ENCODE results near the gene SELENOH. TPM values are rescaled to one million over a fixed set of nuclear protein-coding genes. Genes with fewer than 3 reads are reported as not detected.

Gene SELENOH
- total and polyA plus RNA-seq, 4 donors = 65.0 to 158 (median 101) TPM

GRCh38 chr11:57781529-57781943 is 40.2 kb downstream of the SELENOH start:
- DNase-seq = no peak
- intact Hi-C loops (cut with DNase I) = no loop called here
- Histone ChIP-seq H3K9me3 (ENCODE audit: control insufficient read depth, low read length) (no peaks in the 10 kb centered on the region), H3K27me3 (ENCODE audit: control insufficient read depth in 1 of 2, insufficient read depth in 2 of 2, low read length in 1 of 2) (no peaks in the 10 kb centered on the region), H3K27ac (ENCODE audit: low read depth in 1 of 2, low read length in 2 of 2) (peak overlapping the region in 1 of 2 donors; percentile 68), H3K36me3 (ENCODE audit: control insufficient read depth in 1 of 2, insufficient read depth in 2 of 2, low read length in 1 of 2) (no peaks in the 10 kb centered on the region), H3K4me3 (ENCODE audit: low read length in 2 of 2) (no peak overlapping the region), H3K4me1 (ENCODE audit: control insufficient read depth in 1 of 2, insufficient read depth in 2 of 2, low read length in 2 of 2) (peaks cover 12 to 14% of the 10 kb centered on the region in 2 donors)
- 56 to 63% methylated on average over 3 of the region's 3 CpGs for WGBS, 2 donors
- no peak for ATAC-seq (ENCODE audit: low FRiP score)

GRCh38 chr11:57785072-57785471 is 43.8 kb downstream of the SELENOH start:
- ATAC-seq (ENCODE audit: low FRiP score) (no peak), DNase-seq (no peak)
- Histone ChIP-seq H3K4me3 (ENCODE audit: low read length in 2 of 2) (no peak overlapping the region), H3K9me3 (ENCODE audit: control insufficient read depth, low read length) (no peaks in the 10 kb centered on the region), H3K4me1 (ENCODE audit: control insufficient read depth in 1 of 2, insufficient read depth in 2 of 2, low read length in 2 of 2) (peaks cover 1 to 5% of the 10 kb centered on the region in 2 donors), H3K36me3 (ENCODE audit: control insufficient read depth in 1 of 2, insufficient read depth in 2 of 2, low read length in 1 of 2) (no peaks in the 10 kb centered on the region), H3K27me3 (ENCODE audit: control insufficient read depth in 1 of 2, insufficient read depth in 2 of 2, low read length in 1 of 2) (no peaks in the 10 kb centered on the region), H3K27ac (ENCODE audit: low read depth in 1 of 2, low read length in 2 of 2) (no peak overlapping the region)
- 77 to 78% methylated on average over 2 of the region's 2 CpGs for WGBS, 2 donors
- intact Hi-C loops (cut with DNase I) = no loop called here

GRCh38 chr11:57786436-57786835 is 45.1 kb downstream of the SELENOH start:
- intact Hi-C loops (cut with DNase I) = no loop called here
- ATAC-seq (ENCODE audit: low FRiP score) (no peak), DNase-seq (no peak)
- H3K27me3 ChIP-seq (ENCODE audit: control insufficient read depth in 1 of 2, insufficient read depth in 2 of 2, low read length in 1 of 2) = no peaks in the 10 kb centered on the region
- H3K9me3 ChIP-seq (ENCODE audit: control insufficient read depth, low read length) = no peaks in the 10 kb centered on the region
- 39 to 48% methylated on average over 4 of the region's 4 CpGs for WGBS, 2 donors
- H3K4me1 ChIP-seq (ENCODE audit: control insufficient read depth in 1 of 2, insufficient read depth in 2 of 2, low read length in 2 of 2) = peaks cover 1 to 5% of the 10 kb centered on the region in 2 donors
- H3K4me3 ChIP-seq (ENCODE audit: low read length in 2 of 2) = no peak overlapping the region
- no peaks in the 10 kb centered on the region for H3K36me3 ChIP-seq (ENCODE audit: control insufficient read depth in 1 of 2, insufficient read depth in 2 of 2, low read length in 1 of 2)
- no peak overlapping the region for H3K27ac ChIP-seq (ENCODE audit: low read depth in 1 of 2, low read length in 2 of 2)

GRCh38 chr11:57787006-57787604 is 45.8 kb downstream of the SELENOH start:
- H3K36me3 ChIP-seq (ENCODE audit: control insufficient read depth in 1 of 2, insufficient read depth in 2 of 2, low read length in 1 of 2) = no peaks in the 10 kb centered on the region
- no peak overlapping the region for H3K27ac ChIP-seq (ENCODE audit: low read depth in 1 of 2, low read length in 2 of 2)
- ATAC-seq (ENCODE audit: low FRiP score) = no peak
- H3K9me3 ChIP-seq (ENCODE audit: control insufficient read depth, low read length) = no peaks in the 10 kb centered on the region
- H3K27me3 ChIP-seq (ENCODE audit: control insufficient read depth in 1 of 2, insufficient read depth in 2 of 2, low read length in 1 of 2) = no peaks in the 10 kb centered on the region
- H3K4me3 ChIP-seq (ENCODE audit: low read length in 2 of 2) = no peak overlapping the region
- 70 to 80% methylated on average over 4 of the region's 4 CpGs for WGBS, 2 donors
- H3K4me1 ChIP-seq (ENCODE audit: control insufficient read depth in 1 of 2, insufficient read depth in 2 of 2, low read length in 2 of 2) = peaks cover 1 to 5% of the 10 kb centered on the region in 2 donors
- intact Hi-C loops (cut with DNase I) = no loop called here
- no peak for DNase-seq

GRCh38 chr11:57787920-57788702 is 46.8 kb downstream of the SELENOH start:
- 60 to 63% methylated on average over 6 of the region's 6 CpGs for WGBS, 2 donors
- Histone ChIP-seq H3K4me3 (ENCODE audit: low read length in 2 of 2) (no peak overlapping the region), H3K36me3 (ENCODE audit: control insufficient read depth in 1 of 2, insufficient read depth in 2 of 2, low read length in 1 of 2) (no peaks in the 10 kb centered on the region), H3K27me3 (ENCODE audit: control insufficient read depth in 1 of 2, insufficient read depth in 2 of 2, low read length in 1 of 2) (no peaks in the 10 kb centered on the region), H3K9me3 (ENCODE audit: control insufficient read depth, low read length) (no peaks in the 10 kb centered on the region), H3K27ac (ENCODE audit: low read depth in 1 of 2, low read length in 2 of 2) (no peak overlapping the region), H3K4me1 (ENCODE audit: control insufficient read depth in 1 of 2, insufficient read depth in 2 of 2, low read length in 2 of 2) (peaks cover 1 to 5% of the 10 kb centered on the region in 2 donors)
- intact Hi-C loops (cut with DNase I) = no loop called here
- DNase-seq (peak in 1 of 2 donors; percentile 76), ATAC-seq (ENCODE audit: low FRiP score) (no peak)

- Histone ChIP-seq H3K4me1 (ENCODE audit: control insufficient read depth in 1 of 2, insufficient read depth in 2 of 2, low read length in 2 of 2) (peaks cover 1 to 6% of the 10 kb centered on the region in 2 donors), H3K27ac (ENCODE audit: low read depth in 1 of 2, low read length in 2 of 2) (no peak overlapping the region), H3K27me3 (ENCODE audit: control insufficient read depth in 1 of 2, insufficient read depth in 2 of 2, low read length in 1 of 2) (no peaks in the 10 kb centered on the region), H3K36me3 (ENCODE audit: control insufficient read depth in 1 of 2, insufficient read depth in 2 of 2, low read length in 1 of 2) (no peaks in the 10 kb centered on the region), H3K4me3 (ENCODE audit: low read length in 2 of 2) (no peak overlapping the region), H3K9me3 (ENCODE audit: control insufficient read depth, low read length) (no peaks in the 10 kb centered on the region)
- intact Hi-C loops (cut with DNase I) = no loop called here
- ATAC-seq (ENCODE audit: low FRiP score) (no peak), DNase-seq (no peak)
Measured at GRCh38 chr11:57788703-57789088, 47.4 kb downstream of the SELENOH start.

GRCh38 chr11:57791321-57792059 is 50.2 kb downstream of the SELENOH start:
- 86 to 88% methylated on average over 22 of the region's 22 CpGs for WGBS, 2 donors
- no peak overlapping the region for H3K4me3 ChIP-seq (ENCODE audit: low read length in 2 of 2)
- no peaks in the 10 kb centered on the region for H3K9me3 ChIP-seq (ENCODE audit: control insufficient read depth, low read length)
- H3K27ac ChIP-seq (ENCODE audit: low read depth in 1 of 2, low read length in 2 of 2) = no peak overlapping the region
- H3K36me3 ChIP-seq (ENCODE audit: control insufficient read depth in 1 of 2, insufficient read depth in 2 of 2, low read length in 1 of 2) = peaks cover 1 to 8% of the 10 kb centered on the region in 2 donors
- H3K27me3 ChIP-seq (ENCODE audit: control insufficient read depth in 1 of 2, insufficient read depth in 2 of 2, low read length in 1 of 2) = no peaks in the 10 kb centered on the region
- ATAC-seq (ENCODE audit: low FRiP score) (peak; percentile 31), DNase-seq (no peak)
- peaks cover 1 to 8% of the 10 kb centered on the region in 2 donors for H3K4me1 ChIP-seq (ENCODE audit: control insufficient read depth in 1 of 2, insufficient read depth in 2 of 2, low read length in 2 of 2)
- intact Hi-C loops (cut with DNase I) = no loop called here

GRCh38 chr11:57792060-57792541 is 50.8 kb downstream of the SELENOH start:
- no peak overlapping the region for H3K4me3 ChIP-seq (ENCODE audit: low read length in 2 of 2)
- intact Hi-C loops (cut with DNase I) = no loop called here
- DNase-seq (peak; percentile 87 to 91), ATAC-seq (ENCODE audit: low FRiP score) (peak; percentile 79)
- WGBS, 2 donors = 88 to 93% methylated on average over 7 of the region's 7 CpGs
- no peaks in the 10 kb centered on the region for H3K27me3 ChIP-seq (ENCODE audit: control insufficient read depth in 1 of 2, insufficient read depth in 2 of 2, low read length in 1 of 2)
- H3K4me1 ChIP-seq (ENCODE audit: control insufficient read depth in 1 of 2, insufficient read depth in 2 of 2, low read length in 2 of 2) = peaks cover 1 to 8% of the 10 kb centered on the region in 2 donors
- H3K36me3 ChIP-seq (ENCODE audit: control insufficient read depth in 1 of 2, insufficient read depth in 2 of 2, low read length in 1 of 2) = peaks cover 3 to 12% of the 10 kb centered on the region in 2 donors
- H3K27ac ChIP-seq (ENCODE audit: low read depth in 1 of 2, low read length in 2 of 2) = no peak overlapping the region
- H3K9me3 ChIP-seq (ENCODE audit: control insufficient read depth, low read length) = no peaks in the 10 kb centered on the region

All from aorta (tissue), 5 donors.